ENCODE data around the gene ACY1.
A peak's percentile ranks its signal among the peaks of the same experiment; 100 is the strongest.
"Not testable (repeated sequence)": the region's sequence is repeated elsewhere in the genome, so short reads cannot be mapped to it uniquely, and the experiment has no call there.

Gene ACY1

DNA sequence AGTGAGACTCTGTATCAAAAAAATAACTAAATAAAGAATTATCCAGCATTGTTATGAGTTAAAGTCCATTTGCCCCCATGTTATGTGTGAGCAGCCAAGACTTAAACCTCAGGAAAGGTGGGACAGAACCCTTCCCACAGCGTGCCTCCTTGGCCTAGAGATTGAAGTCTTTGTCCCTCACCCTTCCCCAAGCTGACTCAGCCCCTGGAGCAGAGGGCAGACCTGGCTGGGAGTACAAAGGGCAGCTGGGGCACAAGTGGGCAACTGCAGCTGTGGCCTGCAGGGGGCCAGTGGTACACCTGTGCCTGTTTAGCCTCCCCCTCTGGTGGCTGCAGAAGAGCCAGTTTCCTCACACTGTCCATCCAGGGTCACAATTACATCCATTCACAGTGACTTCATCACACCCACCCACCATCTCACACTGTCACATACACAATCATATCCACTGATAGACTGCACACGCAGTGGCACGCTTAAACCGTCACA, 940 bp upstream of the ACY1 start:
- DNase-seq (ENCODE audit: low read depth in 2 of 3, low spot score in 2 of 3) = no peak

DNA sequence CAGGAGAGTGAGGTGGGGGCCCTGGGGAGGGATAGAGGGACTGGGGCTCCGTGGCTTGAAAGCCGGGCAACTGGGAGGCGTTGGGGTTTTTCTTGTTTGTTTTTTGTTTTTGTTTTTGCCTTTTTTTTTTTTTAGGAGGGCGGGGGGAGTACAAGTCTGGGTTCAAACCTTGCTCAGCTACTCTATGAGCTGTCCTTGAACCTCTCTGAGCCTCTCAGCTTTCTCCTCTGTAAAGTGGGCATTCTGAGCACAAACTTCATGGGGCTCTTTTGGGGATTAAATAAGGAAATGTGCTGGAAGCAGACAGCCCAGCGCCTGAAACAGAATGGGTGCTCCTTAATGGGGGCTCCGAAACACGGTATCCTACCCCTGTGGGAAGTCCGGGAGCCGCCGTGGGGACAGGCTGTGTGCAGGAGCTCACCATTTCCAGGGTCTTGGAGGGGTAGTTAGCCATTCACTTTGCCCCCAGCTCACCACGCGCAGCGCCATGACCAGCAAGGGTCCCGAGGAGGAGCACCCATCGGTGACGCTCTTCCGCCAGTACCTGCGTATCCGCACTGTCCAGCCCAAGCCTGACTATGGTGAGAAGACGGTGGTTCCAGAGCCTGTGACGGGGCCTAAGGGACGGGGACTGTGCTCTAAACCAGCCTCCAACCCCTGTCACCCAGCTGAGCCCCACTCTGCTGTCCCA, 388 bp downstream of the ACY1 start:
- DNase-seq (ENCODE audit: low read depth in 2 of 3, low spot score in 2 of 3) = no peak

DNA sequence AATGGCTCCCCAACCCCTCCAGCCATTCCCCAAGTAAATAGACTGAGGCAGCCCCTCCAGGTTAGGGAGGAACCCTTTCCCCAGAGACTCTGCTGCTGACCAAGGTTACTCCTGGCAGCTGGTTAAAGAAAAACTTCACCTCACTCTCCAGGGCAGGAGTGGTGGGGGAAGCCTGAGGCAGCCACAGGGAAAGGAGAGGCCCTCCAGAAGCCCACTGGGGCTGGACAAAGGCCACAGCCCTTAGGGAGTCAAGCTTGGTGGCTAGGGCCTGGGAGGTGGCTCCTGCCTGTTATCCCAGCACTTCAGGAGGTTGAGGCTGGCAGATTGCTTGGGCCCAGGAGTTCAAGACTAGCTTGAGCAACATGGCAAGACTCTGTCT, 923 bp downstream of the ACY1 start:
- no peak for DNase-seq (ENCODE audit: low read depth in 2 of 3, low spot score in 2 of 3)

DNA sequence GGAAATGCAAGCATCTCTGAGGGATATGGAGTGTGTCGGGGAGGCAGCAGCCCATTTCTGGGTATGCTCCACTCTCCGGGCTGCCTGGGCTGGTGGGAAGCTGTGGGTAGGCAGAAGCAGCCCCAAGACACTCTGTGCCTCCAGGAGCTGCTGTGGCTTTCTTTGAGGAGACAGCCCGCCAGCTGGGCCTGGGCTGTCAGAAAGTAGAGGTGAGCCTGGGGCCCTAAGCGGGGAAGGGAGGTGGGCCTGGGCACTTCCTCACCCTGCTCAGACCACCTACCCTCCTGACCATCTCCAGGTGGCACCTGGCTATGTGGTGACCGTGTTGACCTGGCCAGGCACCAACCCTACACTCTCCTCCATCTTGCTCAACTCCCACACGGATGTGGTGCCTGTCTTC, 1.7 kb downstream of the ACY1 start:
- no peak for DNase-seq (ENCODE audit: low read depth in 2 of 3, low spot score in 2 of 3)

DNA sequence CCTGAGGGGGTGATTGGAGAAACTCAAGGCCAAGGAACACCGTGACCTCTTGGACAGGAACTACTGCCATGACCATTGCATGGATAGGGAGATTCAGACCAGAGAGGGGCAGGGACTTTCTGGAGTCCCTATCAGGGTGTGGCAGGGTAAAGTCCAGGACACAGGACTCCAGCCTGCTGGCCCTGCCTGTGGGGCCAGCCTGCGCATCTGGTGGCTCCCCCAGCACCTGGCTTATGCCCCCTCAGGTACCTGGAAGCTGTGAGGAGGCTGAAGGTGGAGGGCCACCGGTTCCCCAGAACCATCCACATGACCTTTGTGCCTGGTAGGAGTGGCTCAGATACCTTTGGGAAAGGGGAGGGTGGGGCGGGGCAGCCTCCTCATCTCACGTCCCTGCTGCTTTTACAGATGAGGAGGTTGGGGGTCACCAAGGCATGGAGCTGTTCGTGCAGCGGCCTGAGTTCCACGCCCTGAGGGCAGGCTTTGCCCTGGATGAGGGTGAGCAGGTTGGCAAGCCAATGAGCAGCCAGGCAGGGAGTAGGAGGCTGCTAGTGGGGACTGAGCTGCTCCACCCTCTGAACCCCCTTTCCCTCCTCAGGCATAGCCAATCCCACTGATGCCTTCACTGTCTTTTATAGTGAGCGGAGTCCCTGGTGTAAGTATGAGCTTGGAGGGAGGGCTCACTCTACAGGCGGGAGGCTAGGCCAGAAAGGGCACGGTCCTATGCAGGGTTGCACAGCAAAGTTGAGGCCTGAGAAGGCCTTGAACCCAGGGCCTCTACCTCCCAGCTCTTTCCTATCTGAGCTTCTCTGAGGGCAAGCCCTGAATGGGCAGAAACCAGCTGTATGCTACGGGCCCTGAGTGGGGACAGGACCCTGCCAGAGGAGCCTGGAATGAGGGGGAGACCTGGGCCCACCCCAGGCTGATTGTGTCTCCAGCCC, 2.9 kb downstream of the ACY1 start:
- no peak for DNase-seq (ENCODE audit: low read depth in 2 of 3, low spot score in 2 of 3)

DNA sequence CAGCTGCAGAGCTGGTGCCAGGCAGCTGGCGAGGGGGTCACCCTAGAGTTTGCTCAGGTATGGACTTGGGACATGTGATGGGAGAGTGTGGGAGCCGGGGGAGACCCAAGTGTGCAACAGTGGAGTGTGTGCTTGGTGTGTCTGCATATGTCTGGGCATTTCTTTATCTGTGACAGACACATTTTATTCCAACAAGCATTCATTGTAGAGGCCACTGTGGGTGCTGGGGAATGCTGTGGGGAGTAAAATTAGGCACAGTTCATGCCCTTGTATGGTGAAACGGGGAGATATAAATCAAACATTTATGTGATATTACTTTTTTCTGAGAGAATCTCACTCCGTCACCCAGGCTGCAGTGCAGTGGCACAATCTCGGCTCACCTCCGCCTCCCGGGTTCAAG, 4.2 kb downstream of the ACY1 start:
- no peak for DNase-seq (ENCODE audit: low read depth in 2 of 3, low spot score in 2 of 3)

DNA sequence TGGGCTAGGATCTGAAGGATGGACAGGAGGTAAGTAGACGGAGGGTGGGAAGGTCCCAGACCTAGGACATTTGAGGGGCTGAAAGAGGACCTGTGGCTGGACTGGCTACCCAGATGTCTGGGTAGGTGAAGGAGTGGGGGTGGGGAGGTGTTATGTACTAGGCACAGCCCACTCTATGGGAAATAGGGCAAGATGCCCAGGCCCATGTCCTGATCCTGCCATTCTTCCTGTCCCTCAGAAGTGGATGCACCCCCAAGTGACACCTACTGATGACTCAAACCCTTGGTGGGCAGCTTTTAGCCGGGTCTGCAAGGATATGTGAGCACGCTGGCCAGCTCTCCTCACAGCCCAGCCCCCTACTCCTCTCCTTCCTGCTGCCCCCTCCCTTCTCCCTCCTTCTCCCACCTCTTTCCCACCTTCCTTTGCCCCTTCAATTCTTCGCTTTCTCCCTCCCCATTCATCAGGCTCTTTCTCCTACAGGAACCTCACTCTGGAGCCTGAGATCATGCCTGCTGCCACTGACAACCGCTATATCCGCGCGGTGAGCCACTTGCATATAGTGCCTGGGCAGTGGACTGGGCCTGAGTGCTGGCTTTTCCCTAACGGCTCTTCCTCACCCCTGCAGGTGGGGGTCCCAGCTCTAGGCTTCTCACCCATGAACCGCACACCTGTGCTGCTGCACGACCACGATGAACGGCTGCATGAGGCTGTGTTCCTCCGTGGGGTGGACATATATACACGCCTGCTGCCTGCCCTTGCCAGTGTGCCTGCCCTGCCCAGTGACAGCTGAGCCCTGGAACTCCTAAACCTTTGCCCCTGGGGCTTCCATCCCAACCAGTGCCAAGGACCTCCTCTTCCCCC, 5.2 kb downstream of the ACY1 start:
- no peak for DNase-seq (ENCODE audit: low read depth in 2 of 3, low spot score in 2 of 3)

DNA sequence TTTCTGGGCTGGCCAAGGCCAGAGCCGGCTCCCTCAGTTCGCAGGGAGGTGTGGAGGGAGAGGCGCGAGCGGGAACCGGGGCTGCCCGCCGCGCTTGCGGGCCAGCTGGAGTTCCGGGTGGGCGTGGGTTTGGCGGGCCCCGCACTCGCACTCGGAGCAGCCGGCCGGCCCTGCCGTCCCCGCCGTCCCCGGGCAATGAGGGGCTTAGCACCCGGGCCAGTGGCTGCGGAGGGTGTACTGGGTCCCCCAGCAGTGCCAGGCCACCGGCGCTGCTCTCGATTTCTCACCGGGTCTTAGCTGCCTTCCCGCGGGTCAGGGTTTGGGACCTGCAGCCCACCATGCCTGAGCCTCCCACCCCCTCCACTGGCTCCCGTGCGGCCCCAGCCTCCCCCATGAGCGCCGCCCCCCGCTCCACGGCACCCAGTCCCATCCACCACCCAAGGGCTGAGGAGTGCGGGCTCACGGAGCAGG, 7.2 kb downstream of the ACY1 start:
- DNase-seq (ENCODE audit: low read depth in 2 of 3, low spot score in 2 of 3) = not testable (repeated sequence)

DNA sequence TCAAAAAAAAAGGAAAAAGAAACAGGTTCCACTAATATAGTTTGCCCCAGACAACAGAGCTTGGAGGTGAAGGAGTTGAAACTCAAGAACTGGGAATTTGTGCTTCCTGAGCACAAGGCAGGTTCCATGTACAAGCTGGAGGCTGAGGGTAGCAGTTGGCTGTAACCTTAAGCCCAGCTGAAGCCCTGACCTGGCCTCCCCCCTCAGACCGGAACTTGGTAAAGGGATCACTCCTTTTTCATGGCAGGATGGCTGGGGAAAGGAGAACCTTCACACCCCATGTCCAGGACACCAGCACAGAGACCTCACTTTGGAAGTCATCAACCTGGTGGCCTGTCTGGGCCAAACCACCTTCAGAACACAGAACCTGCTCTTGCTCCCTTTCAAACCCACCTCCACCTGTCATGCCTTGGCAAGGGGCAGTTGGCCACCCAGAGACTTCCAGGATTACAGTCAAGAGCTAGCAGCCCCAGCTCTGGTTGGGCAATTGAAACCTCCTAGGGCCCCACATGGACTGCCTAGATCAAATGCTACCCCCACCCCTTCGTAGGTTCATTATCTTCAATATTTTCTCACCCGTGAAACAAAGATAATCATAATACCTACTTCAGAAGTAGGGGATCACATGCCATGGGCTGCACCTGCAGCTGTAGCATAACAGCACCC, 8.8 kb downstream of the ACY1 start:
- no peak for DNase-seq (ENCODE audit: low read depth in 2 of 3, low spot score in 2 of 3)

DNA sequence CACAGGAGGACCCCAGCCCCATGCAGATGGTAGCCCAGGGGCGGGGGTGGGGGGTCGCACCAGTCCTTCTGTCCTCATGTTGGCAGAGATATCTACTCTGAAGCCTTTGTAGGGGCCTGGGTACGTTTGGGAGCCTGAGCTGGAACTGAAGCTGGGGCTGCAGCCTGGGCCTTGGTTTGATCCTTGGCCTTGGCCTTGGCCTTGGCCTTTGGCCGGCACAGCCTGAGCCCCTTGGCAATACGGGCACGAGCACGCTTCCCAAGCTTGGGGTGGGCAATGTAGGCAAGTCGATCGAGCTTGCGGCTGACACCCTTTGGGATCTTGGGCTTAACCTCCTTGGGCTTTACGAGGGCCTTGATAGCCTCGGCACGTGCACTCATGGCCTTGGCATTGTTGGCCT, 10.3 kb downstream of the ACY1 start:
- not testable (repeated sequence) for DNase-seq (ENCODE audit: low read depth in 2 of 3, low spot score in 2 of 3)

DNA sequence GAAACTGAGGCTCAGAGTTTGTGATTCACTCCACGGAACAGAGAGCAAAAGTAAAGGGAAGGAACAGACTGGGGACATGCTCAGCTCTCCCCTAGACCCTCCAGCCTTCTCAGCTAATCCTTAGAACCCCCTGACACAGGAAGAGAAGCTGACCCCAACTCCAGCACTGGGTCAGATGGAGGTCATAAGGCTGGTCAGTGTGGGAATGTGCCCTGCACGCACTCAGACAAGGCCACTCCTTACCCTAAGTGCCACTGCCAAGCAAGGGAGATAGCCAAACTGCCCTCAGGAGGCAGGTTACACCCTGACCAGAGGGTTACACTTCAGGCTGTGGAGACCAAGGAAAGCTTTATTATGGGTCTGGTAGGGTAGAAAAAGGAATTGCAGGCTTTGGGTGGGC, 11.2 kb downstream of the ACY1 start:
- no peak for DNase-seq (ENCODE audit: low read depth in 2 of 3, low spot score in 2 of 3)

DNA sequence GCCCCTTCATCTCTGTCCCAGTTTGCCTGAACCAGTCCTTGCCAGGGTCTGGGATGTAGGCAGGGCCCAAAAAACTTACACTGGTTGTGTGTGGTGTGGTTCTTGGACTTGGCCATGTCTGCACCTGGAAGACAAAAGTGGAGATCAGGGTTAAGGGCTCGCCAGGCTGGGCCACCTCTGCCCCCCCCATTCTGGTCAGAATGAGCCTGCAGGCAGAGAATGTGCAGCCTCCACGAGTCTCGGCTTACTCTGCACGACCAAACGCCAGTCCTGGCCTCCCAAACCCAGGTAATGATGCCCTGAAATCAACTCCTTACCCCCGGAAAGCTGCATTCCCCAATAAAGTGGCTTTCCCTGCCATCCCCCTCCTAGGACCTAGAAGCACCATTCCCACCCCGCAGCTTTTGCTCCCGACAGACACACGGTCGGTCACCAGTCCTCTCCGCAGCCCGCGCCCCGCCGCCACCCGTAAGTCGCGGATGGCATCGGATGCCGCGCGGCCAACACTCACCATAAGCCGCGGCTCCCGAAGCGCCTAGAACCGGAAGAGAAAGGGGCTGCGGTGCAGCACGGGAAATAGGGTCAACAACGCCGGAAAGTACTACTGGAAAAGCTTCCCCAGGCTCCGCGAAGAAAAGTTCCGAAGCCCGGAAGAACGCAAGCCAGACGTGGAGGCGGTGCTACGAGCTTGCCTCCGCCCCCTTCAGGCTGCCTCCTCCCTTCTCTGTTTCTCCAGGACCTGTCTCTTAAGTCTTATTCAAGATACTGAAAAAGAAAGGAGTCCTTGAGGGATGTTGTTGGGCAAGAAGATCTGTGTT, 12.2 kb downstream of the ACY1 start, which contains the start of gene RPL29:
RPL29 (minus strand) TSS at position 550 of the 818 bp plus-strand sequence; CDS start at position 116, 434 bp downstream.
- peak; percentile 64 to 80 (median 74) for DNase-seq (ENCODE audit: low read depth in 2 of 3, low spot score in 2 of 3)

DNA sequence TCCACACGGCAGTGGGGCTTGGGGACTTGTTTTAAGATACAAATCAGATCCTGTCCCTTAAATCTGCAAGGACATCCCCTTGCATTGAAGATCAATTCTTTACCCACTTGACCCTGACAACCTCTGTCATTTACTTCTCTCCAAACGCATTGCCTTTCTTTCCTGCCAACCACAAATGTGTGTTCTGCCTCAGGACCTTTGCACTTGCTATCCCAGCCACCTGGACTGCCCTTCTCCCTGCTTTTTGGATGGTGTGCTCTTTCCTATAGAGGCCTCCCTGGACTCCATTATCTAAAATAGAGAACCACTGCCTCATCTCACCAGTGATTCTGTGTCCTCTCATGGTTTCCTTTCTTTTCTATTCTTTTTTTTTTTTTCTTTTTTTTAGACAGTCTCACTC, 13.8 kb downstream of the ACY1 start:
- no peak for DNase-seq (ENCODE audit: low read depth in 2 of 3, low spot score in 2 of 3)

DNA sequence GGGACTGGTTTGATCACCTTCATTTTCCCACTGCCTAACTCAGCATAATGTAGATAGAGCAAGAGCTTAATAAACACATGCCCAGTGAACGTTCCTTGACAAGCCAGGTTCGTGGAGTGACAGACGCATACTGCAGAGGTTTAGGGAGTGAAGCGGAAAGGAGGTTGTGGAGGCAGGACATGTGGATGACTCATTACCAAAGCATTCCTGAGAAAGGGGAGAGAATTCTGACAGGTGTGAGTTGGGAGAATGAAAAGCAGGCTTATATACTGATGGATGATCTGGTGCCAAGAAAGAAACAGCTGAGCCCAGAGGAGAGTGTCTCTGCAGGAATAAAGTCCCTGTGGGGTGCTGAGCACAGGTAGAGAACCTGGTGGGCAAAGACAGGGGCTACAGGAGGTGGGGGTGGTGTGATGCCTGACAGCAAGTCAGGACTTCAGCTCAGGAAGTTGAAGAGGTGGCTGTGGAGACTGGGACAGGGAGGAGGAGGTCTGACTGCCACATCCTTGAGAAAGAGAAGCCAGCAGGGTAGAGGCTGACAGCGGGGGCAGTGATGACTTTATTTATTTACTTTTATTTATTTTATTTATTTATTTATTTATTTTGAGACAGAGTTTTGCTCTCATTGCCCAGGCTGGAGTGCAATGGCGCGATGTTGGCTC, 14.7 kb downstream of the ACY1 start:
- DNase-seq (ENCODE audit: low read depth in 2 of 3, low spot score in 2 of 3) = no peak

DNA sequence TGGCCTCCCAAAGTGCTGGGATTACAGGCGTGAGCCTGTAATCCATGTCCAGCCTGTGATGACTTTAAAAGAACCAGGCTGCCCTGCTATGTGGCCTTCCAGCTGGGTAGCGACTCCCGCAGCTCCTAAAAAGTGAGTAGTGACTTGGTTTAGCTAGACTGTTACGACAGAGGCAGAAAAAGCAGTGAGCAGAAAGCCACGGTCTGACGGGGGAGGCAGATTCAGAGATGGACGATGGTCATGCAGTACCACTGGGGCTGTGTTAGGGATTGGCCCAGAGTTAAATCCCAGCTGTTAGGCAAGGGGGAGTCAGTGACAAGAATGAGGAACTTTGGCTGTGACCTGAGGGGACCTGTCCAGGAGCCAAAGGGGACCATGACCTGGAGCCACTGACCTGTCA, 15.4 kb downstream of the ACY1 start:
- DNase-seq (ENCODE audit: low read depth in 2 of 3, low spot score in 2 of 3) = no peak

DNA sequence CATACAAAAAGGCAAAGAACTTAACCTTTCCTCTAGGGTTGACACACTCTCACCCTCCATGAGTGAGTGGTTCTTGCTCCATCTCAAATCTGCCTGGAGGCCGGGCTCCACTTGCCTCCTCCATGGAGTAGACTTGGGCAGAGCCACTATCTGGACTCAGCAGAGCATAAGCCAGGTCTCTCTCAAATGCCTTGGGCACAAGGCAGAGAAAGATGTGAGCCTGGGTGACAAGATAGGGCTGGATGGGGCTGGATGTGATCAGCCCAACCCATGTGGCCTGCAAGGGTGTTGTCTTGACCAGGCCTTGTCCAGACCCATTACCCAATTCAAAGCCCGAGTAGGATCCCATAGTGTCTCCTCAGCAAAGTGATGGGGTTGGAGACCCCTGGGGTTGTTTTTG, 16.5 kb downstream of the ACY1 start:
- DNase-seq (ENCODE audit: low read depth in 2 of 3, low spot score in 2 of 3) = no peak

DNA sequence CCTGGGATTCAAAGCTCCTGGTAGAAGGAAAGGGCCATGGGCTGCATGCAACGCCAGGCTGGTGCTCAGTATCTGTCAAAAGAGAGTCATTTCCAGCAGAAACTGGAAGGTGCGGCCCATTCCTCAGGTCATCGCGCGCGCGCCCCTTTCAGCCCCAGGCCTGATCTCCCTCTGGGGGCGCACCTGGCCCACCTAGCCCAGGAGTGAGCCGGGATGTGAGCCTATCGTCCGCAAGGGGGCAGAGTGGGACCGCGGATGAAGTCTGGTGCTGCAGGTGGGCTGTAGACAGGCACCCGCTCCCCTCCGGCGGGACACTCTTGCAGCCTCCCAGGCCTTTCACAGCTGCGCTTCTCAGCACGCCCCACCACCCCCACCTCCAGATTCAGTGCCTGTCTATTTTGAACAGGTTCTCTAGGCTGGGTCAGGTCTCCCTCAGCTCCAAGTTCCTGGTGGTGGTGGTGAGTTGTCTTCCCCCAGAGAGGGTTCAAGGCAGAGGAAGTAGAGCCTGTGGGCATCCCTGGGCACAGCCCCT, 18.2 kb downstream of the ACY1 start:
- DNase-seq (ENCODE audit: low read depth in 2 of 3, low spot score in 2 of 3) = peak; percentile 62 to 85 (median 78)

DNA sequence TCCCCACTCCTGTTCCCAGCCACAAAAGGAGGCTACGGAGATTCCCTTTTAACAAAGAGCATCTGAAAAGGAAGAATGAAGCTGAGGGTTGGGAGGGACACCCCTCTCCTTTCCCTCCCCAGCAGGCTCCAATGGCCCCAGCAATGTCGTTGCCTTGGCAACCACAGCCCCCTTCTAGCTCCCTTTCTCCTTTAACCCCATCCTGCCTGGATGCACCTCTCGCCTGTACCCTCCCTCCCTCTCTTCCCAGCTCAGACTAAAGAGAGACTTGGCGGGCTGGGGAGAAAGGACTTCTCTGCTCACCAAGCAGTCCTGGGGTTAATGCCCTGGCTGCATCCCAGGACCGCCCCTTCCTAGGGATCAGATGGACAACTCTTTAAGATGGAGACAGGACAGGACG, 19.4 kb downstream of the ACY1 start:
- DNase-seq (ENCODE audit: low read depth in 2 of 3, low spot score in 2 of 3) = no peak

All from activated CD8-positive, alpha-beta memory T cell treated with anti-CD3 and anti-CD28 coated beads for 48 hours (primary cell).